T-helper 17 cell (primary cell): ENCODE results near the gene DPH6. TPM values are rescaled to one million over a fixed set of nuclear protein-coding genes. Genes with fewer than 3 reads are reported as not detected.
"Not testable (repeated sequence)": the region's sequence is repeated elsewhere in the genome, so short reads cannot be mapped to it uniquely, and the experiment has no call there.

Experiments used
- ATAC-seq: fragments of 150-1000 bp; cut with Tn5 transposase; 2 replicates; pipeline ENCODE4 v1.10.0; 2021; ENCODE audit warnings: mild to moderate bottlenecking, moderate library complexity
- DNase-seq, 3 donors: peaks; one replicate each; pipeline versions ENCODE4 v3.0.0 to v3.0.0-alpha.2; 2020 to 2021
- H3K9me3 ChIP-seq: one replicate; pipeline ENCODE4 v1.7.0; 2013; ENCODE audit warnings: low read length, mild to moderate bottlenecking; ENCODE audit not compliant: control insufficient read depth, poor library complexity, severe bottlenecking
- H3K27ac Mint-ChIP-seq: one replicate; pipeline ENCODE4 v1.8.0; 2022; ENCODE audit warnings: mild to moderate bottlenecking, moderate library complexity, mixed read lengths
- H3K27me3 Mint-ChIP-seq: one replicate; pipeline ENCODE4 v1.8.0; 2022; ENCODE audit warnings: mixed read lengths
- H3K36me3 Mint-ChIP-seq: one replicate; pipeline ENCODE4 v1.8.0; 2022; ENCODE audit warnings: low read depth, mixed read lengths
- H3K4me1 Mint-ChIP-seq: one replicate; pipeline ENCODE4 v1.8.0; 2022; ENCODE audit warnings: mild to moderate bottlenecking, mixed read lengths
- H3K4me3 Mint-ChIP-seq: one replicate; pipeline ENCODE4 v1.8.0; 2022; ENCODE audit warnings: mild to moderate bottlenecking, moderate library complexity, mixed read lengths
- total RNA-seq, 4 donors: library from RNA in 2 of 4; stranded (reverse) in 2 of 4; gene quantifications; one replicate each; pipeline ENCODE4 v1.2.3 and lab custom pipeline; 2022 to 2026

Gene DPH6
- total RNA-seq, 2 donors from 2014 or later: 13.6 to 14.3 TPM

DNA sequence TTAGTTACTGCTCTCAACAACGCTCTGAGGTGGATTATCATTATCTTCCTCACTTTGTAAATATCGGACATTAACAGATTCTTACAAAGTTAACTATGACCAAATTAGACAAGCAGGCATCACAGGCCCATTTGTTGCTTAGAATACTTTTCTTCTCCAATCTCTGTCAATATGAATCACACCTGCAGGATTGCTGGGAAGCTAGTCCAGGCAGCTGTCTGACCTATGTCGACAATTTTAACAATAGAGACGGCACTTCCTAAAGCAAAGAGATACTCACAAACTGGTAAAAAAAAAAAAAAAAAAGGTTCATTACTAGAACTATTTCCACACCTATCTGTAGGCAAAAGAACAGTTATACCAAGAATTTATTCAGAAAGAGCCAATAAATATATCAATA, 85.3 kb downstream of the DPH6 start:
- peaks cover 3% of the 10 kb centered on the region for H3K36me3 Mint-ChIP-seq
- peaks cover 3% of the 10 kb centered on the region for H3K4me1 Mint-ChIP-seq
- H3K27me3 Mint-ChIP-seq: no peaks in the 10 kb centered on the region
- no peak overlapping the region for H3K27ac Mint-ChIP-seq
- ATAC-seq (no peak), DNase-seq (no peak)
- H3K9me3 ChIP-seq: no peaks in the 10 kb centered on the region
- H3K4me3 Mint-ChIP-seq: no peak overlapping the region

DNA sequence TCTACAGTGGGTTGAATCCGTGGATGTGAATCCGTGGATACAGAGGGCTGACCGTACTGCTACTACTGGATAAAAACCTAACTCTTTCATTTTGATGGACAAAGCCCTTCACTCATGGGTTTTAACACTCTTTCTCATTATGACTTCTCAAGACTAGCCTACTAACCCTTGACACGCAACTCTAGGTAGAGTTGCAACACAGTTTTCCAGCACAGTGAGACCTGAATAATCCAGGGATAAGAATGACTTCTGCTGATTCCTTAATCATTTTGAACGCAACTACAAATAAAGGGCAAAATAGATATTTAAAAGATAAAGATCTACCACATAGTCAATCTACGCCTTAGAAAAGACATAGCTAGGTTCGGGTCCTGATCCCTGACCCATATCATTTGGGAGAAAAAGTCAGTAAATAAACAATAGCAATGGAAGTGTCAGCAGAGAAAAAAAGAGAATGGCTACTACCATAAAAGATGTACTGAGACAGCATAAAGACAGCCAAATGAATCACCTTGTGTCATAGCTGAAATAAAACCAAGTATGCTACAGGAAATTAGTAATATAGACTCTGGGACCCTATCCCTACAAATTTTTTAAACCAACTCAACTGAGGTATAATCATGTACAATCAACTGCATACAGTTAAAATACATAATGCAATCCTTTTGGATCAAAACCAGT, 87.6 kb downstream of the DPH6 start:
- H3K4me1 Mint-ChIP-seq: peaks cover 6% of the 10 kb centered on the region
- H3K9me3 ChIP-seq: no peaks in the 10 kb centered on the region
- no peak for DNase-seq
- H3K27ac Mint-ChIP-seq: no peak overlapping the region
- H3K4me3 Mint-ChIP-seq: no peak overlapping the region
- no peaks in the 10 kb centered on the region for H3K27me3 Mint-ChIP-seq
- no peak for ATAC-seq
- H3K36me3 Mint-ChIP-seq: peaks cover 5% of the 10 kb centered on the region

DNA sequence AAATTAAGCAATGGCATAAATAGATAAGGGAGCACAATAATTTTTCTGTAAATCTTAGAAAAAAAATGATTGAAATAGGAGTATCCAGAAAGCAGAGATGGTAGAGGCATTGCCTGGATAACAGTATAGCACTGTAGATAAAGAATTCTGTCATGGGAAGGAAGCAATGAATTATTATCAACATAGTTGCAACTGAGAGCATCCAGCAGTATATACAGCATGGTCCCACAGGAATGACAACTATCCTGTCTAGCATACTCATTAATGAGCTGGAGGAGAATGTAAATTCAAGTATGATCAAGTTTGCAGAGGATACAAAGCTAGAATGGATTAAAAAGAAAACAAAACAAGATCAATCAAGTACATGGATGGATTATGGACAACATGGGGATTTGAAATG, 90.8 kb downstream of the DPH6 start:
- ATAC-seq (no peak), DNase-seq (no peak)
- H3K9me3 ChIP-seq: no peaks in the 10 kb centered on the region
- no peak overlapping the region for H3K27ac Mint-ChIP-seq
- H3K4me3 Mint-ChIP-seq: no peak overlapping the region
- H3K4me1 Mint-ChIP-seq: peaks cover 6% of the 10 kb centered on the region
- peaks cover 9% of the 10 kb centered on the region for H3K36me3 Mint-ChIP-seq
- H3K27me3 Mint-ChIP-seq: no peaks in the 10 kb centered on the region

- Mint-ChIP-seq H3K4me1 (peaks cover 3% of the 10 kb centered on the region), H3K36me3 (peaks cover 6% of the 10 kb centered on the region), H3K27me3 (no peaks in the 10 kb centered on the region), H3K4me3 (no peak overlapping the region), H3K27ac (no peak overlapping the region)
- H3K9me3 ChIP-seq: no peaks in the 10 kb centered on the region
- ATAC-seq (no peak), DNase-seq (no peak)
Observed at GRCh38 chr15:35450492-35450891, 95.5 kb downstream of the DPH6 start.

GRCh38 chr15:35448294-35448693, 97.7 kb downstream of the DPH6 start:
- ATAC-seq (no peak), DNase-seq (no peak)
- Mint-ChIP-seq H3K4me1 (no peaks in the 10 kb centered on the region), H3K4me3 (no peak overlapping the region), H3K36me3 (peaks cover 3% of the 10 kb centered on the region), H3K27ac (no peak overlapping the region), H3K27me3 (no peaks in the 10 kb centered on the region)
- no peaks in the 10 kb centered on the region for H3K9me3 ChIP-seq

- H3K4me3 Mint-ChIP-seq: no peak overlapping the region
- H3K9me3 ChIP-seq: no peaks in the 10 kb centered on the region
- DNase-seq (no peak), ATAC-seq (no peak)
- no peak overlapping the region for H3K27ac Mint-ChIP-seq
- no peaks in the 10 kb centered on the region for H3K4me1 Mint-ChIP-seq
- H3K27me3 Mint-ChIP-seq: no peaks in the 10 kb centered on the region
- no peaks in the 10 kb centered on the region for H3K36me3 Mint-ChIP-seq
Observed at GRCh38 chr15:35445891-35446290, 100.1 kb downstream of the DPH6 start.

- Mint-ChIP-seq H3K27me3 (no peaks in the 10 kb centered on the region), H3K4me1 (no peaks in the 10 kb centered on the region), H3K36me3 (no peaks in the 10 kb centered on the region), H3K4me3 (no peak overlapping the region), H3K27ac (no peak overlapping the region)
- no peak for ATAC-seq
- no peaks in the 10 kb centered on the region for H3K9me3 ChIP-seq
- DNase-seq: no peak
Observed at GRCh38 chr15:35444557-35445204, 101.3 kb downstream of the DPH6 start.

DNA sequence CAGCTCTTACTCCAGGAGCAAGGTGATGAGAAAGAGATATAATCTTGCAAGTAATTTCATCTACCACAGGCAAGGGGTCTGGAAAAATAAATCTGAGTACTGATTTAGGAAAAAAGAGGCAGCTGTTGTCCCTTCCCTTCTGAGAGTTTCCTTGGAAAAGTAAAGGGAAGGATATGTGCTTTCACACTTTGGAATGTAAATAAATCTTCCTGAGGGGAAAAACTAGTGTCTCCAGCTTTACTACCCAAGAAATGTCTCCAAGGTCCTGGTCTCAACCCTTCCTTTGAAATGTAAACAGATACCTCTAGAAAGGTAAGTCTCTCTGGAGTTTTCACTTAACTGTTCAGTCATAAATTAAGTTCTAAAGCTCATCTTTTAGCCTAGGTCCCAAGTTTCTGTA, 102.6 kb downstream of the DPH6 start:
- Mint-ChIP-seq H3K4me1 (no peaks in the 10 kb centered on the region), H3K36me3 (no peaks in the 10 kb centered on the region), H3K27ac (no peak overlapping the region), H3K27me3 (no peaks in the 10 kb centered on the region), H3K4me3 (no peak overlapping the region)
- no peak for DNase-seq
- H3K9me3 ChIP-seq: no peaks in the 10 kb centered on the region
- ATAC-seq: no peak

- ATAC-seq: no peak
- no peaks in the 10 kb centered on the region for H3K27me3 Mint-ChIP-seq
- no peaks in the 10 kb centered on the region for H3K4me1 Mint-ChIP-seq
- DNase-seq: no peak
- H3K27ac Mint-ChIP-seq: no peak overlapping the region
- H3K36me3 Mint-ChIP-seq: no peaks in the 10 kb centered on the region
- no peak overlapping the region for H3K4me3 Mint-ChIP-seq
- H3K9me3 ChIP-seq: no peaks in the 10 kb centered on the region
Observed at GRCh38 chr15:35442742-35443141, 103.2 kb downstream of the DPH6 start.

DNA sequence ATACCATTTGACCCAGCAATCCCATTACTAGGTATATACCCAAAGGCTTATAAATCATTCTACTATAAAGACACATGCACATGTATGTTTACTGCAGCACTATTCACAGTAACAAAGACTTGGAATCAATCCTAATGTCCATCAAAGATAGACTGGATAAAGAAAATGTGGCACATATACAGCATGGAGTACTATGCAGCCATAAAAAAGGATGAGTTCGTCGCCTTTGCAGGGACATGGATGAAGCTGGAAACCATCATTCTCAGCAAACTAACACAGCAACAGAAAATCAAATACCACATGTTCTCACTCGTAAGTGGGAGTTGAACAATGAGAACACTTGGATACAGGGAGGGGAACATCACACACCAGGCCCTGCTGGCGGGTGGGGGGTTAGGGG, 104.7 kb downstream of the DPH6 start:
- H3K27me3 Mint-ChIP-seq, H3K4me3 Mint-ChIP-seq, H3K36me3 Mint-ChIP-seq, ATAC-seq, H3K4me1 Mint-ChIP-seq, H3K9me3 ChIP-seq, H3K27ac Mint-ChIP-seq, DNase-seq: not testable (repeated sequence)

DNA sequence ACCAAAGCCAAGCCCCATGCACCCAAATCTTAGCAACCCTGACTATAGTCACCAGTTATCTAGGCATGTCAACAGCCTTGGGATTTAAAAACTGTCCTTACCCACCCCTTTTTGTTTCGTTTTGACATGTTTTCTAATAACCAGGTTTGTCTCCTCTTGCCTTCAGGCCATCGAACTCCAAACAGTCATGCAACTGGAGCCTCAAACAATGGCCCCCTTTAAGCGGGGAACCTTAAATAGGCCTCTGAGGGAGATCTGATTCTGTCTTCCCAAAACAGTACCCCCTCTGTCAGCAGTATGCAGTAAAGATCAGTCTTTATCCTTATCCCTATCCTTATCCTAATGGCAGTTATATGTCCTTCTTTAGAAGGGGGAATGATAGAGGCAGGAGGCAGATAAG, 105.7 kb downstream of the DPH6 start:
- ATAC-seq: no peak
- Mint-ChIP-seq H3K27me3 (no peaks in the 10 kb centered on the region), H3K4me3 (no peak overlapping the region), H3K27ac (no peak overlapping the region), H3K4me1 (no peaks in the 10 kb centered on the region), H3K36me3 (no peaks in the 10 kb centered on the region)
- no peak for DNase-seq
- no peaks in the 10 kb centered on the region for H3K9me3 ChIP-seq

DNA sequence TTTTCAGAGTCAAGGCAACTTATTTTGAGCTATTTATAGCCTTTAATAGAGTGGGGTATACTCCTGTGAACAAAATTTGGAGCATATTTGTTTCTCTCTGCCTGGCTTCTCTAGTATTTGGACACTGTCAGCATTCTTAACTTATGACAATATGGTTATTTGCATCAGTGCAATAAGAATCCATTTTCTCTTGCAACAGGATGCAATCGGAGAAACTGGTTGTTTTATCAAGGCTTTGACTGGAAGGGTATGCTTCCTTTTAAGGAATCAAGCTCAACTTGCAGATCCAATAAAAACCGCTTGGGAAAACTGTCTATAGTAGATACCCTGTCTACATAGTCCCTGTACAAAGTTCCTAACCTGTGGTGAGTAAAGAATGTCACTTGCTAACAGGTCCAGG, 106.7 kb downstream of the DPH6 start:
- H3K4me3 Mint-ChIP-seq: no peak overlapping the region
- no peaks in the 10 kb centered on the region for H3K9me3 ChIP-seq
- H3K27me3 Mint-ChIP-seq: no peaks in the 10 kb centered on the region
- ATAC-seq (no peak), DNase-seq (no peak)
- H3K27ac Mint-ChIP-seq: no peak overlapping the region
- no peaks in the 10 kb centered on the region for H3K36me3 Mint-ChIP-seq
- no peaks in the 10 kb centered on the region for H3K4me1 Mint-ChIP-seq

DNA sequence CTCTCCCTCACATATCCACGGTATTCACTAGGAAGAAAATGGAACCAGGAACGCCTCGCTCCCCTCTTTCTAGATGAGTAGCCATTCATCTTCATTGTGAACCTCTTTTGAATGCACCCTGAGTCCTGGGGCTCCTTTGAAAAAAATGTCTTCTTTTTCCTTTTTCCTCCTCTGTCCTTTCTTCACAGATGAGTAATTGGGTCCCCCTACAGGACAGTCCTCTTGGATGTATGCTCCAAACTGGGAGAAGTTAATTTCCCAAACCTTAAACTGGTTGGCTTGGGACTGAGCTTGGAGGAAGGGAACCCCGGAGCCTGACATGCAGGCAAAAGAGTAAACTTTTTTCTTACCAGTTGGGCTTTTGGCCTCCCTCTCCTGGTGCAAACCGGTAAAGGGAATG, 108.8 kb downstream of the DPH6 start:
- Mint-ChIP-seq H3K4me3 (no peak overlapping the region), H3K36me3 (no peaks in the 10 kb centered on the region), H3K27me3 (no peaks in the 10 kb centered on the region), H3K4me1 (no peaks in the 10 kb centered on the region), H3K27ac (no peak overlapping the region)
- H3K9me3 ChIP-seq: no peaks in the 10 kb centered on the region
- DNase-seq (no peak), ATAC-seq (no peak)

DNA sequence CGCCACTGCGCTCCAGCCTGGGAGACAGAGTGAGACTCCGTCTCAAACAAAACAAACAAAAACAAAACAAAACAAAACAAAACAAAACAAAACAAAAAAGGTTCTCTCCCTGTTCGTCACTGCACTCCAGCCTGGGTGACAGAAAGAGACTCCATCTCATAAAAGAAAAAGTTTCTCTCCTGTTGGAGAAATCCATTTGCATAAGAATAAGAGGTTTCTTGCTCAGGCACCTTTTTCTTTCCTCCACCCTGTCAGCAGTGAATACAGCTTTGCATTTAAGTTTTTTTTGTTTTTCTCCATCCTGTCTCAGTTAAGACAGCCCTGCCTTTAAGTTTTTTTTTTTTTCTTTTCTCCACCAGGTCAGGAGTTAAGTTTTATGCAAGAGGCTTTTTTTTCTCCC, 109.5 kb downstream of the DPH6 start:
- no peaks in the 10 kb centered on the region for H3K36me3 Mint-ChIP-seq
- H3K27ac Mint-ChIP-seq: no peak overlapping the region
- no peak for DNase-seq
- no peaks in the 10 kb centered on the region for H3K4me1 Mint-ChIP-seq
- H3K9me3 ChIP-seq: no peaks in the 10 kb centered on the region
- no peak overlapping the region for H3K4me3 Mint-ChIP-seq
- H3K27me3 Mint-ChIP-seq: no peaks in the 10 kb centered on the region
- ATAC-seq: no peak
